Astrocyte (in vitro differentiated cells and primary cell): Measurements from ENCODE around the gene PTPRD.

Experiments
- EZH2 ChIP-seq: IDR thresholded peaks from 2 replicates; pipeline ENCODE4 v1.6.1; 2012; ENCODE audit warnings: mild to moderate bottlenecking, low read length, inconsistent platforms; ENCODE audit not compliant: insufficient read depth
- TF ChIP-seq, protein P1 (sequence below): IDR thresholded peaks from 2 replicates; pipeline ENCODE4 v1.5.1; 2011; ENCODE audit warnings: low read depth, mild to moderate bottlenecking, inconsistent platforms, low read length, moderate library complexity; ENCODE audit not compliant: insufficient read depth

GRCh38 chr9:8564960-8565359 is 2047.8 kb downstream of the PTPRD start:
- TF ChIP-seq, protein P1, sequence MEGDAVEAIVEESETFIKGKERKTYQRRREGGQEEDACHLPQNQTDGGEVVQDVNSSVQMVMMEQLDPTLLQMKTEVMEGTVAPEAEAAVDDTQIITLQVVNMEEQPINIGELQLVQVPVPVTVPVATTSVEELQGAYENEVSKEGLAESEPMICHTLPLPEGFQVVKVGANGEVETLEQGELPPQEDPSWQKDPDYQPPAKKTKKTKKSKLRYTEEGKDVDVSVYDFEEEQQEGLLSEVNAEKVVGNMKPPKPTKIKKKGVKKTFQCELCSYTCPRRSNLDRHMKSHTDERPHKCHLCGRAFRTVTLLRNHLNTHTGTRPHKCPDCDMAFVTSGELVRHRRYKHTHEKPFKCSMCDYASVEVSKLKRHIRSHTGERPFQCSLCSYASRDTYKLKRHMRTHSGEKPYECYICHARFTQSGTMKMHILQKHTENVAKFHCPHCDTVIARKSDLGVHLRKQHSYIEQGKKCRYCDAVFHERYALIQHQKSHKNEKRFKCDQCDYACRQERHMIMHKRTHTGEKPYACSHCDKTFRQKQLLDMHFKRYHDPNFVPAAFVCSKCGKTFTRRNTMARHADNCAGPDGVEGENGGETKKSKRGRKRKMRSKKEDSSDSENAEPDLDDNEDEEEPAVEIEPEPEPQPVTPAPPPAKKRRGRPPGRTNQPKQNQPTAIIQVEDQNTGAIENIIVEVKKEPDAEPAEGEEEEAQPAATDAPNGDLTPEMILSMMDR: no peak
- TF ChIP-seq EZH2: no peak
